PC-9 (cell line): ENCODE data around the gene TRIM38. TPM values are rescaled to one million over a fixed set of nuclear protein-coding genes. Genes with fewer than 3 reads are reported as not detected.
A peak's percentile ranks its signal among the peaks of the same experiment; 100 is the strongest.

ENCODE experiments used
- BruUV-seq: library from RNA; stranded (reverse); fragments of 400-500 nt; replicated peaks from 2 replicates; lab custom pipeline; 2021; lab: Mats Ljungman, UMichigan
- CTCF ChIA-PET: fragments of 300-600 bp; sonication (Branson Sonifier 250); formaldehyde crosslinking; loops from one replicate; lab custom pipeline; 2022; ENCODE audit warnings: antibody characterized with exemption; lab: Charles Lee
- POLR2A ChIA-PET: fragments of 300-600 bp; sonication (Branson Sonifier 250); formaldehyde crosslinking; loops from one replicate; lab custom pipeline; 2022; ENCODE audit warnings: antibody characterized with exemption; ENCODE audit not compliant: unreplicated experiment; lab: Charles Lee
- DNase-seq, 2 experiments: peaks; one replicate each; pipeline versions ENCODE4 v3.0.0 to v3.0.0-alpha.2; 2015 to 2022; ENCODE audit warnings: mixed read lengths in 1 of 2
- H2AFZ ChIP-seq: fragments of 200-600 bp; sonication (generic); 2 replicates; pipeline ENCODE4 v1.8.1; 2017; ENCODE audit warnings: antibody characterized with exemption
- H3F3A ChIP-seq: fragments of 200-600 bp; sonication (generic); 2 replicates; pipeline ENCODE4 v1.8.1; 2017; ENCODE audit warnings: antibody characterized with exemption, mild to moderate bottlenecking, low read depth; ENCODE audit not compliant: insufficient read depth
- H3K27ac ChIP-seq: fragments of 200-600 bp; sonication (generic); 2 replicates; pipeline ENCODE4 v1.6.1; 2016; ENCODE audit warnings: mixed run types
- H3K27me3 ChIP-seq: fragments of 200-600 bp; sonication (generic); 2 replicates; pipeline ENCODE4 v1.6.1; 2016; ENCODE audit warnings: low read depth, mixed run types; ENCODE audit not compliant: insufficient read depth
- H3K36me3 ChIP-seq: fragments of 200-600 bp; sonication (generic); 2 replicates; pipeline ENCODE4 v1.6.1; 2016; ENCODE audit warnings: low read depth, mixed run types
- H3K4me1 ChIP-seq: fragments of 200-600 bp; sonication (generic); replicated peaks from 2 replicates; pipeline ENCODE4 v1.6.1; 2016; ENCODE audit warnings: mixed run types; ENCODE audit not compliant: insufficient read depth
- H3K4me2 ChIP-seq: fragments of 200-600 bp; sonication (generic); 2 replicates; pipeline ENCODE4 v1.6.1; 2017; ENCODE audit warnings: mixed run types
- H3K4me3 ChIP-seq: fragments of 200-600 bp; sonication (generic); 2 replicates; pipeline ENCODE4 v1.6.1; 2016; ENCODE audit warnings: mixed run types
- H3K79me2 ChIP-seq: fragments of 200-600 bp; sonication (generic); 2 replicates; pipeline ENCODE4 v1.6.1; 2017; ENCODE audit warnings: low read depth, mixed run types
- H3K9me2 ChIP-seq: fragments of 200-600 bp; sonication (generic); 2 replicates; pipeline ENCODE4 v1.8.1; 2017; ENCODE audit warnings: mild to moderate bottlenecking; ENCODE audit not compliant: insufficient read depth
- H3K9me3 ChIP-seq: fragments of 200-600 bp; sonication (generic); 2 replicates; pipeline ENCODE4 v1.8.1; 2016; ENCODE audit warnings: low read depth; ENCODE audit not compliant: insufficient read depth
- H4K20me1 ChIP-seq: fragments of 200-600 bp; sonication (generic); 2 replicates; pipeline ENCODE4 v1.8.1; 2017; ENCODE audit not compliant: insufficient read depth
- EZH2 ChIP-seq: fragments of 200-600 bp; sonication (generic); IDR thresholded peaks from 2 replicates; pipeline ENCODE4 v1.8.0; 2017; ENCODE audit warnings: antibody characterized with exemption, low read depth
- intact Hi-C: fragments of 100-400 bp; cut with micrococcal nuclease; formaldehyde crosslinking; loops from one replicate; pipeline ENCODE4 v1.10.0; 2022; ENCODE audit not compliant: unreplicated experiment
- total RNA-seq: library from RNA; stranded (reverse); gene quantifications from 2 replicates; pipeline ENCODE4 v1.2.3, GENCODE V29; 2021
- TF ChIP-seq, protein P1 (sequence below): fragments of 200-600 bp; sonication (generic); conservative IDR thresholded peaks from 2 replicates; pipeline ENCODE4 v1.6.1; 2017; ENCODE audit warnings: mixed run types, antibody characterized with exemption, mild to moderate bottlenecking, moderate library complexity

Gene TRIM38
- total RNA-seq, 1 experiment from 2014 or later, result 31.3 TPM

- Histone ChIP-seq H3K4me2 (peak overlapping the region; percentile 99), H3K9me3 (no peaks in the 10 kb centered on the region), H3K27me3 (no peaks in the 10 kb centered on the region), H3K4me3 (peak overlapping the region; percentile 84), H3K36me3 (no peaks in the 10 kb centered on the region), H3F3A (peaks cover 55% of the 10 kb centered on the region), H2AFZ (0 out of 2 replicates have a peak overlapping the region, but pooled peaks have one; percentile 48), H3K9me2 (no peaks in the 10 kb centered on the region), H3K4me1 (peaks cover 37% of the 10 kb centered on the region), H4K20me1 (no peaks in the 10 kb centered on the region), H3K79me2 (no peaks in the 10 kb centered on the region; the same call in 1 of the 2 replicates), H3K27ac (peak overlapping the region; percentile 94)
- POLR2A ChIA-PET, result interaction anchor here (0.5 to 4.0 kb wide), 17 partner anchors 9 to 1124 kb away, joined by 3 to 78 read pairs (median 5); a partner anchor contains a TSS
- CTCF ChIA-PET, result interaction anchor here (0.6 kb wide), 1 partner anchor 516 kb away, joined by 3 read pairs; the partner anchor contains the start of gene HMGN4
- intact Hi-C loops, result loop anchor here (10.0 kb wide), 2 partner anchors 262 to 1812 kb away; a partner anchor contains a TSS
- no TSS peak for BruUV-seq
- TF ChIP-seq, protein P1, sequence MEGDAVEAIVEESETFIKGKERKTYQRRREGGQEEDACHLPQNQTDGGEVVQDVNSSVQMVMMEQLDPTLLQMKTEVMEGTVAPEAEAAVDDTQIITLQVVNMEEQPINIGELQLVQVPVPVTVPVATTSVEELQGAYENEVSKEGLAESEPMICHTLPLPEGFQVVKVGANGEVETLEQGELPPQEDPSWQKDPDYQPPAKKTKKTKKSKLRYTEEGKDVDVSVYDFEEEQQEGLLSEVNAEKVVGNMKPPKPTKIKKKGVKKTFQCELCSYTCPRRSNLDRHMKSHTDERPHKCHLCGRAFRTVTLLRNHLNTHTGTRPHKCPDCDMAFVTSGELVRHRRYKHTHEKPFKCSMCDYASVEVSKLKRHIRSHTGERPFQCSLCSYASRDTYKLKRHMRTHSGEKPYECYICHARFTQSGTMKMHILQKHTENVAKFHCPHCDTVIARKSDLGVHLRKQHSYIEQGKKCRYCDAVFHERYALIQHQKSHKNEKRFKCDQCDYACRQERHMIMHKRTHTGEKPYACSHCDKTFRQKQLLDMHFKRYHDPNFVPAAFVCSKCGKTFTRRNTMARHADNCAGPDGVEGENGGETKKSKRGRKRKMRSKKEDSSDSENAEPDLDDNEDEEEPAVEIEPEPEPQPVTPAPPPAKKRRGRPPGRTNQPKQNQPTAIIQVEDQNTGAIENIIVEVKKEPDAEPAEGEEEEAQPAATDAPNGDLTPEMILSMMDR, result no peak
- TF ChIP-seq EZH2, result no peak
- DNase-seq, result no peak
Measured at GRCh38 chr6:26022737-26023136, 60.1 kb downstream of the TRIM38 start.

DNA sequence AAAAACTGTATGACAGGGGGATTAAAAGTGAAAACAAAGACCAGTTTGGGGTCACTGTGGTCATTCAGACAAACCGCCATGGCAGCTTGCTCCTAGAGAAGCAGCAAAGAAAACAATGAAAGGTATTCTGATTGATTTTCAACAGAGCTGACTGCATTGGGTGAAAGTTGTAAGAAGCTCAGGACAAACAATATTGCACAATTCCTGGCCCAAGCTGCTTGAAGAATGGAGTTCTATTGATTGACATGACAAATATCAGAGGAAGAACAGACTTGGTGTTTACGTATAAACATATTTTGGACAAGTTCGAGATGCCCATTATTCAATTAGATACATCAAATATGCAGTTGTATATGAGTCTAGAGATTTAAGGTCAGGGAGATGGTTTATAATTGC lies 62.0 kb downstream of the TRIM38 start:
- no peaks in the 10 kb centered on the region for H3K27me3 ChIP-seq
- peaks cover 57% of the 10 kb centered on the region for H3F3A ChIP-seq
- no peaks in the 10 kb centered on the region for H4K20me1 ChIP-seq
- peak overlapping the region; percentile 98 for H3K27ac ChIP-seq
- intact Hi-C loops, result loop anchor here (10.0 kb wide), 2 partner anchors 260 to 1810 kb away; a partner anchor contains a TSS
- H3K4me3 ChIP-seq, result no peak overlapping the region
- TF ChIP-seq, protein P1, result no peak
- TF ChIP-seq EZH2, result no peak
- no peaks in the 10 kb centered on the region for H3K36me3 ChIP-seq
- peaks cover 45% of the 10 kb centered on the region for H3K4me1 ChIP-seq
- DNase-seq, result no peak
- BruUV-seq, result no TSS peak
- no peak overlapping the region for H2AFZ ChIP-seq
- no peaks in the 10 kb centered on the region; the same call in 1 of the 2 replicates for H3K79me2 ChIP-seq
- ChIA-PET CTCF (interaction anchor here (0.6 kb wide), 1 partner anchor 72 kb away, joined by 4 read pairs; no protein-coding TSS in a partner anchor), POLR2A (interaction anchor here (0.6 to 2.4 kb wide), 4 partner anchors 22 to 1848 kb away, joined by 5 to 35 read pairs (median 10); a partner anchor contains a TSS)
- peak overlapping the region; percentile 89 for H3K4me2 ChIP-seq
- no peaks in the 10 kb centered on the region for H3K9me3 ChIP-seq
- no peaks in the 10 kb centered on the region for H3K9me2 ChIP-seq

GRCh38 chr6:26025047-26025893 lies 62.7 kb downstream of the TRIM38 start:
- Histone ChIP-seq H4K20me1 (no peaks in the 10 kb centered on the region), H3K4me3 (peak overlapping the region; percentile 75), H3K9me2 (no peaks in the 10 kb centered on the region), H3K4me1 (peaks cover 51% of the 10 kb centered on the region), H3K27ac (peak overlapping the region; percentile 98), H3F3A (peaks cover 53% of the 10 kb centered on the region), H2AFZ (peak overlapping the region; percentile 44; the same call in 1 of the 2 replicates), H3K4me2 (peak overlapping the region; percentile 89), H3K27me3 (no peaks in the 10 kb centered on the region), H3K36me3 (no peaks in the 10 kb centered on the region), H3K79me2 (no peaks in the 10 kb centered on the region; the same call in 1 of the 2 replicates), H3K9me3 (no peaks in the 10 kb centered on the region)
- ChIA-PET POLR2A (interaction anchor here (0.5 to 3.1 kb wide), 17 partner anchors 18 to 1847 kb away, joined by 3 to 55 read pairs (median 8); partner anchors contain the start of gene HFE), CTCF (interaction anchor here (0.6 to 1.9 kb wide), 7 partner anchors 21 to 1634 kb away, joined by 3 to 7 read pairs (median 4); a partner anchor contains a TSS)
- no TSS peak for BruUV-seq
- intact Hi-C loops, result loop anchor here (10.0 kb wide), 2 partner anchors 260 to 1810 kb away; a partner anchor contains a TSS
- peak; percentile 27 to 85 for DNase-seq
- TF ChIP-seq EZH2, result no peak
- TF ChIP-seq, protein P1, result no peak
